DMS53 (cell line): ENCODE results near the gene STKLD1.
"Not testable (repeated sequence)": the region's sequence is repeated elsewhere in the genome, so short reads cannot be mapped to it uniquely, and the experiment has no call there.

ENCODE experiments used
- DNase-seq: peaks from one replicate; lab custom pipeline; 2025; lab: John Stamatoyannopoulos, UW

Gene STKLD1

GRCh38 chr9:133386338-133386737 is 10.2 kb downstream of the STKLD1 start:
- no peak for DNase-seq

GRCh38 chr9:133387680-133388079 is 11.5 kb downstream of the STKLD1 start:
- no peak for DNase-seq

- no peak for DNase-seq
These were observed 12.9 kb downstream of the STKLD1 start for GRCh38 chr9:133389025-133389557.

DNA sequence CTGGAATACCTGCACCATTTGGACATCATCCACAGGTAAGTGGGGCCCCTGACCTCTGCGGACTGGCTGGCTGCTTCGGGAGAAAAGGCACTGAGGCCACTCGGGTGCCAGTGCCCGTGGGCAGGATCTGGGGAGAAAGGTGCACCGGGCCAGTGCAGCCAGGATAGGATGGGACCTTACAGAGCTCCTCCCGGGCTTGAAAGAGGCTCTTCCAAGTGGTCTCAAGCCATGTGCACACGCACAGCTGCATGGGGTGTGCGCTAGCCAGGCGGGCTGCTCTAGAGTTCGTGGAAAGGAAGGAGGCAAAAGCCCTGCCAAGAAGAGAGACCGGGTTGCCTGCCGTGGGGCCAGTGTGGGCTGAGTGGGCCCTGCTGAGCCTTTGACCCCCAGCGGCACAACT is 13.4 kb downstream of the STKLD1 start:
- DNase-seq = no peak

DNA sequence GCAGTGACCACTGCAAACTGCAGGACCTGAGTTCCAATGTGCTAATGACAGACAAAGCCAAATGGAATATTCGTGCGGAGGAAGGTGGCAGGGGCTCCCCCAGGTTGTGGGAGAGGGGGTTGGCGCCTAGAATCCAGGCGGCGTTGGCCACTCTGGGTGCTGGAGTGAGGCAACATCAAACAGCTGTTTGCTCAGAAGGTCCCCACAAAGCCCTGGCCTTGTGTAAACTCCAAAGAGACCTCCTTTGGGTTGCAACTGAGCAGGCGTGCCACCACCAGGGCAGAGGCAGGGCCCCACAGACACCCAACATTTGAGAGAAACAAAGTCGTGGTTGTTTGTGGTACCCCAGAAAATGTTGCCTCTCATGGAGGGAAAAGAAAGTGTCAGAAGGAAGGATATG is 14.5 kb downstream of the STKLD1 start:
- no peak for DNase-seq

- DNase-seq = not testable (repeated sequence)
These were observed 15.3 kb downstream of the STKLD1 start for GRCh38 chr9:133391449-133391848.

DNA sequence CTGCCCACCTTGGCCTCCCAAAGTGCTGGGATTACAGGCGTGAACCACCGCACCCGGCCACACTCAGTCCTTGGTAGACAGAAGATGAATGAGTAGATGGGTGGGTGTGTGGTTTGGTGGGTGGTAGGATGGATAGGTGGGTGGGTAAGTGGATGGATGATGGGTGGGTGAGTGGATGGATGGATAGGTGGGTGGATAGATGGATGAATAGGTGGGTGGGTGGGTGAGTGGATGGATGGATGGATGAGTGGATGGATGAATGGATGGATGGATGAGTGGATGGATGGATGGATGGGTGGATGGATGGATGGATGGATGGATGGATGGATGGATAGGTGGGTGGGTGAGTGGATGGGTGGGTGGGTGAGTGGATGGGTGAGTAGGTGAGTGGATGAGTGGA is 16.1 kb downstream of the STKLD1 start:
- not testable (repeated sequence) for DNase-seq

DNA sequence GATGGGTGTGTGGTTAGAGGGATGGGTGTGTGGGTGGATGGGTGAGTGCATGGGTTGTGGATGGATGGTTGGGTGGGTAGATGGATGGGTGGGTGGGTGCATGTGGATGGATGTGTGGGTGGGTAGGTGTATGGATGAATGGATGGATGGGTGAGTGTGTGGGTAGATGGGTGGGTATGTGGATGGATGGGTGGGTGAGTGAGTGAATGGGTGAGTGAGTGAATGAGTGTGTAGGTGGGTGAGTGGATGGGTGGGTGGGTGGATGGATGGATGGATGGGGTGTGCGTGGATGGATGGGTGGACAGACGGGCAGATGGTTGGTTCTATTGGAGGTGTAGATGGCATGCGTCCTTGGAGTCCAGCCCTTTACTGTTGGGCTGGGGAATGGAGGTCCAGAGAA is 17.2 kb downstream of the STKLD1 start:
- DNase-seq = no peak

DNA sequence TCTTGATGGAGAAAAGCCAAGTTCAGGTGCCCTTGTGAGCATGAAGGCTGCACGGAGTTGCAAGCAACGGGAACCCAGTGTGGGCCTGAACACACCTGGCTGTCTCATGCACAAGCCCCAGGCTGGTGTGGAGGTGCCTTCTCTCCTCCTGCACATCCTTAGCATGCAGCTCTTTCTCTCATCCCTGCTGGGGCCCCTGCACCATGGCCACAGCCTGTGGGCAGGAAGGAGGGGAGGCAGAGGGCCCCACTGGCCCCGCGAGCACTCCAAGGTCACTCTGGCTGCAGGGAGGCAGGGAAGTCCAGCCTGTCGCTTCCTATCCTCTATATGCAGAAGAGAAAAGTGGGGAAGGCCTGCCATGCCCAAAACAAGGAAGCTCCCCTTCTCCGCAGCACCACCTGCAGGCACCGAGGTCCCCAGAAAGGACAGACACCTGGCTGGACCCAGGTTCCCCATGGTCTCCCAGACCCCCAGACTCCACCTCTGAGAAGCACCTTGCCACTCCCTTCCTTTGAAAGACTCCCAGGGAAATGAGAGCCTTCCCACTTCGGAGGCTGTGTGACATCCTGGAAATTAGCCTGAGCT is 18.6 kb downstream of the STKLD1 start:
- DNase-seq = no peak

DNA sequence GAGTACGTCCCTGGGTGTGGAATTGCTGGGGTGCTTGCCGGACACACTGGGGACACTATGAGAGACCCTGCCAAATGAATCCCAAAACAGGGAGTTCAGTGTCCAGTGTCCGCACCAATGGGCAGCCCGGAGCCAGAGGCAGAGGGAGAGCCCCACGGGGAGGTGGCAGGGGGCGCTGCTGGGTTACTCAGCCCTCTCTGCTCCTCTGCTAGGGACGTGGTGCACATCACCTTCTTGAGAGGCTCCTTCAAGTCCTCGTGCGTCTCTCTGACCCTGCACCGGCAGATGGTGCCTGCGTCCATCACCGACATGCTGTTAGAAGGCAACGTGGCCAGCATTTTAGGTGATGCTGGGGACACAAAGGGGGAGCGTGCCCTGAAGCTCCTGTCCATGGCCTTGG is 20.8 kb downstream of the STKLD1 start:
- DNase-seq = peak; percentile 41

DNA sequence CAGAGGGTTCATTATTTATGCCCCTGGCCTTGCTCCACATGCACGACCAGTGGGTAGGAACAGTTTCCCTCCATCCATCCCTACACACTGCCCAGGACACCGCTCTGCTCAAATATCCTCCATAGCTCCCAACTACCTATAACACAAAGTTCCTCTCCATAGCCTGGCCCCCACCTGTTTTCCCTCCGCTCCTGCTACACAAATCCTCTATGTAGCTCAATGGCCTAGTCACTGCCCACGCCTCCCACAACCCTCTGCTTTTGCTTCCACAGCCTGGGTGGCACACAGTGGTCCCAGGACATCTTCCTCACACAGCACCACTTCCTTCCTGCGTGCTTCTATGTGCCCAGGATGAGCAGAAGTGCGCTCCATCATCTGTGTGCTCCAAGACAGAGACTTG is 21.2 kb downstream of the STKLD1 start:
- no peak for DNase-seq

GRCh38 chr9:133397895-133398294 is 21.7 kb downstream of the STKLD1 start:
- DNase-seq = no peak

DNA sequence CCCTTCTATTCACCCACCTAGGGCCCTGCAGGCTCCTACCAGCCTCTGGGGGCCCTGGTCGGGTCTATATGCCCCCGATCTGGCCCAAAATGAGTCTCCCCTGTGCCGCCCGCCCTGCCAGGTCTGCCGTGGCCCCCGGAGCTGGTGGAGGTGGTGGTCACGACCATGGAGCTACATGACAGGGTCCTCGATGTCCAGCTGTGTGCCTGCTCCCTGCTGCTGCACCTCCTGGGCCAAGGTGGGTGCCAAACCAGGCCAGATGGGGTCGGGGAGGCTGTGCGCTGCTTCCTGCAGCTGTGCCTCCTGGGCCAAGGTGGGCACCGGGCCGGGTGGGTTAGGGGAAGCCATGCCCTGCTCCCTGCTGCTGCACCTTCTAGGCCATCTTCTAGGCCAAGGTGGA is 24.1 kb downstream of the STKLD1 start:
- no peak for DNase-seq

GRCh38 chr9:133401588-133401987 is 25.4 kb downstream of the STKLD1 start:
- DNase-seq = no peak

DNA sequence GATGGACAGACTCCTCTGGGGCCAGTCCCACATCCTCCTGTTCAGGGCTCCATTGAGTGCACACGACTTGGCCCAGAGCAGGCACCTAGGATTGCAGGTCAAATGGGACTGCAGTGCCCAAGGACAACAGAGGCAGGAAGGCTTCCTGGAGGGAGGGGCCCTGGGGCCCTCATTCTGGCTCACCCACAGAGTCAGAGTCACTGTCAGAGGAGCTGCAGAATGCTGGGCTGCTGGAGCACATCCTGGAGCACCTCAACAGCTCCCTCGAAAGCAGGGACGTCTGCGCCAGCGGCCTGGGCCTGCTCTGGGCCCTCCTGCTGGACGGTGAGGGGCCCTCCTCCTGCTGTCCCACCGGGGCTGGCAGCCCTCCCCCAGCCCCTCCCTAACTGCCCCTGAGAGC is 26.5 kb downstream of the STKLD1 start:
- DNase-seq = no peak

GRCh38 chr9:133403766-133404453 is 27.7 kb downstream of the STKLD1 start:
- DNase-seq = peak; percentile 94

DNA sequence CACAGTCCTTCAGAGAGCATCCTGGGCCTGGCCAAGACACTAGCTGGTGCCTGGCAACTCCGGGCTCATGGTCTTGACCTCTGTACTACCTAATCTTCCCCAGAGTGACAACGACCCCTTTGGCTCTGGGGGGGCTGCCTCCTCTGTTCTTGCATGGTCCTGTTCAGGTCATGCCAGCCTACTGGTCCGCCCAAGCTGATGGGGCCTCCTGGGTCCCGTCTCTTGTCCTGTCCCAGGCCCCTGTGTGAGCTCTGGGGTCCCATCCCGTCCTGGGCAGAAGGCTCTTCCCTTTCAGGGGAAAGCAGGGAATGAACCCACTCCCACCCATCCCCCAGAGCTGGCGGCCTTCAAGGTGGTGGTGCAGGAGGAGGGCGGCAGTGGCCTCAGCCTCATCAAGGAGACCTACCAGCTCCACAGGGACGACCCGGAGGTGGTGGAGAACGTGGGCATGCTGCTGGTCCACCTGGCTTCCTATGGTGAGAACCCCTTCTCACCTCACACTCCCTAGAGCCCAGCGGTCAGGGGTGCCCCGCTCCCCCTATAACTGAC is 28.4 kb downstream of the STKLD1 start:
- DNase-seq = no peak

- DNase-seq = no peak
These were observed 29.6 kb downstream of the STKLD1 start for GRCh38 chr9:133405508-133406438.

DNA sequence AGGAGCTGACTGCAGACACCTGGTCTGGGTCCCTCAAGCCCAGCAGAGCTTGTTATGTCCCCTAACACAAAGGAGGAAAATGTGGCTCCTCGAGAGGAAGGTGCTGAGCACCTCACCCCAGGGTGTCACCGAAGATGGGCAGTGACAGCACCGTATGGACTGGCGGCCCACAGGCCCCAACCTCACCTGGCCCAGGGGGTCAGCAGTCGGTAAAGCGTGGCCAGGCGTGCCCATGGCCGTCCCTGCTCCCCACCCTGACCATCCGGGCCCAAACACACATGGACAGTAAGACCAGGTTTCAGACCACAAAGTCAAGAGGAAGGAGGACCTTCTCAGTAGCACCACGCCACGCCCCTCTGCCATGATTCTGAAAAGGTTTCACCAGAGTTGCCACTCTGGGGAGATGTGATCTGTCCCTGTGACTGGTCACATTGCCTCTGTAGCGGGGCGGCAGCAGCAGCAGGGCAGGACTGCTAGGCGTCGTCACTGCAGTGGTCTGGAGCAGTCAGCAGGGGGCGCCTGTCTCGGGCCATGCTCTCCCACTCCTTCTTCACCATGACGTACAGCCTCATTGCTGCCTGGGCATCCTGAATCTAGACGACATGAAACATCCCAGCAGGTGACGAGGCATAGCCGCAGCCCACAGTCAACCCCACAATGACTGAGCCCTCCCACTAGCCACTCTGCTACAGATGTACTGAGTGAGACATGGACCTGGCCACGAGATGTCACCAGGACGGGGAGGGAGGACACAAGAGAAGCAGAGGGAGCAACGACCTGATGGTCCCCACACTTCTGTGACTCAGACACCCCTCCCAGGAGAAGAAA is 30.5 kb downstream of the STKLD1 start:
- DNase-seq = peak; percentile 90

DNA sequence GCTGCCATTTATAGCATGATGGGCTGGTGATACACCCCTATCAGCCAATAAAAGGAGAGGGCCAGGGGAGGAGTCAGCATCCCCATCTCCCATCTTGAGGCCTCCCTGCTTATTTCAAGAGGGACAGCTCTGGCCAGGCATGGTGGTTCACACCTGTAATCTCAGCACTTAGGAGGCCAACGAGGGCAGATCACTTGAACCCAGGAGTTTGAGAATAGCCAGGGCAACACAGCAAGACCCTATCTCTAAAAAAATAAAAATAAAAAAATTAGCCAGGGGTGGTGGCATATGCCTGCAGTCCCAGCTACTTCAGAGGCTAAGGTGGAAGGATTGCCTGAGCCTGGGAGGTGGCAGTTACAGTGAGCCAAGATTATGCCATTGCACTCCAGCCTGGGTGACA is 31.9 kb downstream of the STKLD1 start:
- no peak for DNase-seq

DNA sequence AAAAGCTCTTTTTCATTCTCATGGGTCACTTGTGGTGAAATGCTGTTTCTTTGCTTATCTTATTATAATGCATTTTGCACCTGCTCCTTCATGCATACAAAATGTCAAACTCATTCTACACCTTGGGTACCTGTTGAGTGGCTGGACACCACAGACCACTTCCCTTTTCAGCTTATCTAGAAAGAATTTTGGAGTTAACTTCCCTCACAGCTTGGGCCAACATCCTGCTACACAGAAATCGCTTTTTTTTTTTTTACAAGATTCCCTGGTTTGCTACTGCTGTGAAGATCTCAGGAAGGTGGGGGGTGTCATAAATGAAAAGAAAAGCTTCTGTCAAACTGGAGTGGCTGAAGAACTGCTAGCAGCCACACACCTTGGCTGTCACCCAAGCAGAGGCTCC is 39.0 kb downstream of the STKLD1 start:
- no peak for DNase-seq
